SU-DHL-6 (cell line): ENCODE measurements around the gene PDGFRA.

Experiments used
- EZH2phosphoT487 ChIP-seq: fragments of 200-600 bp; sonication (generic), shearing (Covaris generic); conservative IDR thresholded peaks from 2 replicates; pipeline ENCODE4 v1.6.1; 2018; ENCODE audit warnings: mild to moderate bottlenecking, antibody characterized with exemption, low read length, moderate library complexity, mixed read lengths
- TF ChIP-seq, protein P1 (sequence below): fragments of 200-600 bp; sonication (generic); IDR thresholded peaks from one replicate; pipeline ENCODE4 v1.5.1; 2017; ENCODE audit warnings: antibody characterized with exemption, mild to moderate bottlenecking, low read length, moderate library complexity; ENCODE audit not compliant: insufficient read depth, poor library complexity, severe bottlenecking

DNA sequence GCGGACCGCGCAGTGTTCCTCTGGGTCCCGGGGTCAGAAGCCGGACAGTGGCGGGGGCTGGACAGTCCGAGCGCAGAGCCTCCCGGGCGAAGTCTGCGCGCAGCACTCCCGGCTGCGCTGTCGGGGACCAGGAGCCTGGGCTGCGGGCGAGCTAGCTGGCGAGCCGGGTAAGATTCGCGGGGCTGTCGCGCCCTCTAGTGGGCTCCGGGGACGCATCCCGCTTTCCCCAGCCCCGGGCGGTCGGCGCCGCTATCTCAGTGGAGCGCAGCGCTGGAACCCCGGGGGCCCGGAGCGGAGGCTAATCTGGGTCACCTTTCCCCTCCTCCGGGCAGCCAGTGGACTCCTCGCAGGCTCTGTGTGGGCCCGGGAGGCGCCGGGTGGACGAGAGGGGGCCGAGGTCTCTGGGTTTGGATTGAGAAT, 4.2 kb downstream of the PDGFRA start:
- TF ChIP-seq, protein P1, sequence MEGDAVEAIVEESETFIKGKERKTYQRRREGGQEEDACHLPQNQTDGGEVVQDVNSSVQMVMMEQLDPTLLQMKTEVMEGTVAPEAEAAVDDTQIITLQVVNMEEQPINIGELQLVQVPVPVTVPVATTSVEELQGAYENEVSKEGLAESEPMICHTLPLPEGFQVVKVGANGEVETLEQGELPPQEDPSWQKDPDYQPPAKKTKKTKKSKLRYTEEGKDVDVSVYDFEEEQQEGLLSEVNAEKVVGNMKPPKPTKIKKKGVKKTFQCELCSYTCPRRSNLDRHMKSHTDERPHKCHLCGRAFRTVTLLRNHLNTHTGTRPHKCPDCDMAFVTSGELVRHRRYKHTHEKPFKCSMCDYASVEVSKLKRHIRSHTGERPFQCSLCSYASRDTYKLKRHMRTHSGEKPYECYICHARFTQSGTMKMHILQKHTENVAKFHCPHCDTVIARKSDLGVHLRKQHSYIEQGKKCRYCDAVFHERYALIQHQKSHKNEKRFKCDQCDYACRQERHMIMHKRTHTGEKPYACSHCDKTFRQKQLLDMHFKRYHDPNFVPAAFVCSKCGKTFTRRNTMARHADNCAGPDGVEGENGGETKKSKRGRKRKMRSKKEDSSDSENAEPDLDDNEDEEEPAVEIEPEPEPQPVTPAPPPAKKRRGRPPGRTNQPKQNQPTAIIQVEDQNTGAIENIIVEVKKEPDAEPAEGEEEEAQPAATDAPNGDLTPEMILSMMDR, result peak; percentile 36
- TF ChIP-seq EZH2phosphoT487, result no peak
